Osteocyte (in vitro differentiated cells): ENCODE results near the gene MYBPC1. TPM values are rescaled to one million over a fixed set of nuclear protein-coding genes. Genes with fewer than 3 reads are reported as not detected.

ENCODE experiments used
- DNase-seq: peaks from one replicate; pipeline ENCODE4 v3.0.0; 2021; ENCODE audit warnings: mixed read lengths; ENCODE audit not compliant: unreplicated experiment; ENCODE audit errors: extremely low spot score
- H3K27ac Mint-ChIP-seq: one replicate; pipeline ENCODE4 v1.8.0; 2021; ENCODE audit warnings: mild to moderate bottlenecking, mixed read lengths; ENCODE audit not compliant: unreplicated experiment
- H3K27me3 Mint-ChIP-seq: one replicate; pipeline ENCODE4 v1.8.0; 2021; ENCODE audit warnings: mixed read lengths; ENCODE audit not compliant: unreplicated experiment
- H3K36me3 Mint-ChIP-seq: one replicate; pipeline ENCODE4 v1.8.0; 2021; ENCODE audit warnings: mixed read lengths; ENCODE audit not compliant: unreplicated experiment
- H3K4me1 Mint-ChIP-seq: one replicate; pipeline ENCODE4 v1.8.0; 2021; ENCODE audit warnings: mixed read lengths; ENCODE audit not compliant: unreplicated experiment
- H3K4me3 Mint-ChIP-seq: one replicate; pipeline ENCODE4 v1.8.0; 2021; ENCODE audit warnings: mild to moderate bottlenecking, moderate library complexity, mixed read lengths; ENCODE audit not compliant: unreplicated experiment
- H3K9me3 Mint-ChIP-seq: one replicate; pipeline ENCODE4 v1.8.0; 2021; ENCODE audit warnings: mixed read lengths; ENCODE audit not compliant: unreplicated experiment
- total RNA-seq: library from RNA; stranded (reverse); gene quantifications from 2 replicates; pipeline ENCODE4 v1.2.1, GENCODE V29; 2021
- TF ChIP-seq, protein P1 (sequence below): fragments of 200-600 bp; sonication (generic); IDR thresholded peaks from 2 replicates; pipeline ENCODE4 v1.5.0; 2021; ENCODE audit warnings: antibody characterized with exemption, mild to moderate bottlenecking, moderate library complexity

MYBPC1 gene
- total RNA-seq, 1 donor from 2014 or later, result not detected

DNA sequence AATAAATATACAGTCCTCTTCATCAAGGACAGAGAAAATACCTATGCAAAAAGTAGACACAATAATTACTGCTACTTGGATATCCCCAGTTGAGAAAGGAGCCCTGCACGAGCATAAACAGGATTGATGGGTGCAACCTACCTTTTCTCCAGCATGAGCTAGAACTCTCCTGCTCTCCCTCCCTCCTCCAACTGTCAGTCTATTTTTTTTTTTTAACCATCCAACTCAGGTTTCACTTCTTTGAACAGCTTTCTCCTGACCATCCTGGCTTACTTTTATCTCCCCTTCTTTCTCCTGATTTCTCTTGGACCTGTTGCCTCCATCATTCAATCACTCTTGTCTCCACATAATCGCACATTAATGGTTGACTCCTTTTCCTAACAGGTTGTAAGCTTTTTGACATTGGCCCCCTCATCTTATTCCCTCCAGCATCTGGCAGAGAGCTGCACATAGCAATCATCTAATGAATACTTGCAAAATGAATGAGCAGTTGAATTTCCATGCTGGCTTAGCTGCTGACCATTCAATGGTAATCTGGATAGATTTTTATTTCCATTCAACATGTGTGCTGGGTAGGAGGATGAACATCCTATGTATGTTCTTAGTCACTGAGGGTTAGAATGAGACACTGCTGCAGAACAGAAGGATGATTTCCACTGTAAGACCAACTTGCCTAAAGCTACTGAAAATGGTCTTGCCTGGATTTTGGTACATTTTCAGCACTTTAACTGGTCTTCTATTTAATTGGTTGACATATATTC lies 24.4 kb downstream of the MYBPC1 start:
- Mint-ChIP-seq H3K27me3 (no peaks in the 10 kb centered on the region), H3K27ac (no peak overlapping the region), H3K36me3 (no peaks in the 10 kb centered on the region), H3K9me3 (no peaks in the 10 kb centered on the region), H3K4me1 (no peaks in the 10 kb centered on the region), H3K4me3 (no peak overlapping the region)
- TF ChIP-seq, protein P1, sequence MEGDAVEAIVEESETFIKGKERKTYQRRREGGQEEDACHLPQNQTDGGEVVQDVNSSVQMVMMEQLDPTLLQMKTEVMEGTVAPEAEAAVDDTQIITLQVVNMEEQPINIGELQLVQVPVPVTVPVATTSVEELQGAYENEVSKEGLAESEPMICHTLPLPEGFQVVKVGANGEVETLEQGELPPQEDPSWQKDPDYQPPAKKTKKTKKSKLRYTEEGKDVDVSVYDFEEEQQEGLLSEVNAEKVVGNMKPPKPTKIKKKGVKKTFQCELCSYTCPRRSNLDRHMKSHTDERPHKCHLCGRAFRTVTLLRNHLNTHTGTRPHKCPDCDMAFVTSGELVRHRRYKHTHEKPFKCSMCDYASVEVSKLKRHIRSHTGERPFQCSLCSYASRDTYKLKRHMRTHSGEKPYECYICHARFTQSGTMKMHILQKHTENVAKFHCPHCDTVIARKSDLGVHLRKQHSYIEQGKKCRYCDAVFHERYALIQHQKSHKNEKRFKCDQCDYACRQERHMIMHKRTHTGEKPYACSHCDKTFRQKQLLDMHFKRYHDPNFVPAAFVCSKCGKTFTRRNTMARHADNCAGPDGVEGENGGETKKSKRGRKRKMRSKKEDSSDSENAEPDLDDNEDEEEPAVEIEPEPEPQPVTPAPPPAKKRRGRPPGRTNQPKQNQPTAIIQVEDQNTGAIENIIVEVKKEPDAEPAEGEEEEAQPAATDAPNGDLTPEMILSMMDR, result no peak
- DNase-seq, result no peak

DNA sequence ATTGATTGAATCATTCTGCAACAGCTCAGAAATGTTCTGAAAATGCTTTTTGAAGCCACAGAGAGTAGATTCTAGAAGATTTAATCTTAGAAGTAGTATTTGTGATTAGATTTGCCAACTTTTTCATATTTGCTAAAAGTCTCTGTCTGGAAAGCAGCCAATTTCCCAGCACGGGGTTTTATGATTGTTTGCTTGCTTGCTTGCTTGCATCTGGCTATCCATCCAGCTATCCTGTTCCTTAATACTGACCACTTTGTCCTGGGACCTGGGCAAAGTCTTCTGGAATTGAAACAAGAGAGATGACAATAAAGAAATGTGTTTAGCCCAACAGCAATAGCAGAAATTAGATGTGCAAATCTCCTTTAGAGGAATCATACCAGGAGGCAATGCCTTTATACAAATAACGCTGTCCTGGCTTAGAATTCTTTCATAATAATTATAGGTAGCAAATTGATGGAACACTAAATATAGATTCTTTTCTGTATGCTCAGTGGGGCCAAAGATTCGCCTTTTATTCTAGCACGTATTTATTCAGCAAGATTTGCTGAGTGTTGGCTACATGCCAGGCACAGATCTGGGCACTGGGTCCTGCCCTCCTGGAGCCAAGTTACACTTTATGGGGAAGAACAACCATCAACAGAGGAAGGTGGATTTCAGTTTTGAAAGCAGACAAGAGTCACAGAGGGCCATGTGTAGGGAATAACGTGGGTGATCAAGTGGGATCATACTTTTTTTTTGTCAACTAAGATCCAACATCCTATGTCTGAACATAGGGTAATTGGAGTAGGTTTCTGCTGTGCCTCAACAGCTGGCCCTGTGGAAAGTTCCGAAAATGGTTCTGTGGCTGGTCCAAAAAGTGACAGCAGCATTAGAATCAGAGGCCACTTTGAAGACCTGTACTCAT lies 25.3 kb downstream of the MYBPC1 start:
- TF ChIP-seq, protein P1, result no peak
- H3K4me1 Mint-ChIP-seq, result no peaks in the 10 kb centered on the region
- H3K36me3 Mint-ChIP-seq, result no peaks in the 10 kb centered on the region
- no peak overlapping the region for H3K4me3 Mint-ChIP-seq
- H3K9me3 Mint-ChIP-seq, result no peaks in the 10 kb centered on the region
- no peaks in the 10 kb centered on the region for H3K27me3 Mint-ChIP-seq
- no peak for DNase-seq
- H3K27ac Mint-ChIP-seq, result no peak overlapping the region

DNA sequence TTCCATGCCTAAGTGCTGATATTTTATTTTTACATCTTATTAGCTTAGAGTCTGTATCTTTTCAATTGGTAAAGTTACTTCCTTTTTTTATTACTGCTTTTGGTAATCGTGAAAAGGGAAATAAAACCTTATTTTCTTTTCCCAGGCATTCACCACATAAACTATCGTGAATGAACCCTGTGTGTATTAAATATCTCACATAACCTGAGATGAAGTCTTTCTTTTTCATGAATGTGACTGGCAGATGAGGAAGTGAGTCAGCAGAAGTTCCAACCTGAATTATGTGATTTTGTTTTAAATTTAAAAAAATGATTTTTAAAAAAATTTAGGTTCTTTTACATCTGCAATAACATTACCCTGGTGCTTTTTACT lies 26.0 kb downstream of the MYBPC1 start:
- DNase-seq, result no peak
- Mint-ChIP-seq H3K4me1 (no peaks in the 10 kb centered on the region), H3K36me3 (no peaks in the 10 kb centered on the region), H3K9me3 (no peaks in the 10 kb centered on the region), H3K27me3 (no peaks in the 10 kb centered on the region), H3K4me3 (no peak overlapping the region), H3K27ac (no peak overlapping the region)
- TF ChIP-seq, protein P1, result no peak

DNA sequence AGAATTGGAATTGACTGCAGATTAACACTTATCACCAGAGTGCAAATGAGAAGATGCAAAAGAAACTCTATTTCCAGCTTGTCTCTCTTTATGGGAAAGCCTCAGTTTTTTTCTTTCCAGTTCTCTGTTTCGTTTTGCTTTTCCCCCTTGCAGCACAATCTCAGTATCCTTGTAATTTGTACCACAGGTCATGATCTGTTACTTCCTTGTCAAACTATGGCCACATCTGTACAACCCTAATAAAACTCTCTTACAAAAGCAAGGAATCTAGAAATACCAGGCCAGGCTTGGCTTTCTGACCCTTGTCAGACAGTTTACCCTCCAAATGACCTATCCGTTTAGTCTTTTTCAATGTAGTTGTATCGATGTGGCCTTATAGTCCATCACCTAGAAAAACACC lies 33.9 kb downstream of the MYBPC1 start:
- Mint-ChIP-seq H3K27me3 (peaks cover 4% of the 10 kb centered on the region), H3K27ac (no peak overlapping the region), H3K4me1 (no peaks in the 10 kb centered on the region), H3K4me3 (no peak overlapping the region), H3K36me3 (no peaks in the 10 kb centered on the region), H3K9me3 (no peaks in the 10 kb centered on the region)
- TF ChIP-seq, protein P1, result no peak
- no peak for DNase-seq

DNA sequence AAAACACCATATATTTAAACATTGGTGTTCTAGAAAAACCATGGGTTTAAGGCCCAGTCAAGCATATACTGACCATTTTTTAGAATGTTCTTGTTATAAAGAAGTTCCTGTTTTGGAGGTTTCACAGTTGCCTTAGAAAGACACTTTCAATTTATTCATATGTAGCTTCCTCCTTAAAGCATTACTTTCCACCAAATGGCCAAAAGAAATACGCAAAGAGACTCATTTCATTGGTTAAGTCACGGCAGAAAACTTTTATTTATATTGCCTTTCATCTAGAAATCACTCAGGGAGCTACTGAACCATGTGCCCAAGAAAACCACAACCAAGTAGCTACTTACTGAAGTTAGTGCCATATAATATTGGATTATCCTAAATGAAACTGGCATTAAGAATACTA lies 40.0 kb downstream of the MYBPC1 start:
- Mint-ChIP-seq H3K9me3 (no peaks in the 10 kb centered on the region), H3K36me3 (no peaks in the 10 kb centered on the region), H3K4me1 (no peaks in the 10 kb centered on the region), H3K27me3 (peaks cover 23% of the 10 kb centered on the region), H3K4me3 (no peak overlapping the region), H3K27ac (no peak overlapping the region)
- TF ChIP-seq, protein P1, result no peak
- no peak for DNase-seq
